PC-9 (cell line): Measurements from ENCODE around the gene CACNB4.

ENCODE experiments used
- EZH2 ChIP-seq: fragments of 200-600 bp; sonication (generic); IDR thresholded peaks from 2 replicates; pipeline ENCODE4 v1.8.0; 2017; ENCODE audit warnings: antibody characterized with exemption, low read depth
- TF ChIP-seq, protein P1 (sequence below): fragments of 200-600 bp; sonication (generic); conservative IDR thresholded peaks from 2 replicates; pipeline ENCODE4 v1.6.1; 2017; ENCODE audit warnings: mixed run types, antibody characterized with exemption, mild to moderate bottlenecking, moderate library complexity

DNA sequence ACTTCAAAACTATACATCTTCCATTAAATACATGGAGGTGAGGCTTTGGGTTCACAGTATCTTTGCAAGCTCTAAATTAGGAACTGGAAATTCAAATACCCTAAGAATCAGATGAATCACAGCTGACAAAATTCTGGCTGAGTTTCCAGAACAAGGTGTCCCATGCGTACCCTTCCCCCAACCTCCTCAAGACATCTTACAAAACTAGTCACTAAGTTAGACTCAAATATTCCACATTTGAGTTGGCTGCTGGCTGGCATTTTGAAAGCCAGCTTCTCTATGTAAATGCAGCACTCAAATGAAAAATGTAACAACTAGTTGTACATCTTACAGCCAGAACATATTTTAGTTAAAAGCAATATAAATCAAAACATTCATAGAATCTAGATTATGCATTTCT is 139.6 kb downstream of the CACNB4 start:
- TF ChIP-seq EZH2: no peak
- TF ChIP-seq, protein P1, sequence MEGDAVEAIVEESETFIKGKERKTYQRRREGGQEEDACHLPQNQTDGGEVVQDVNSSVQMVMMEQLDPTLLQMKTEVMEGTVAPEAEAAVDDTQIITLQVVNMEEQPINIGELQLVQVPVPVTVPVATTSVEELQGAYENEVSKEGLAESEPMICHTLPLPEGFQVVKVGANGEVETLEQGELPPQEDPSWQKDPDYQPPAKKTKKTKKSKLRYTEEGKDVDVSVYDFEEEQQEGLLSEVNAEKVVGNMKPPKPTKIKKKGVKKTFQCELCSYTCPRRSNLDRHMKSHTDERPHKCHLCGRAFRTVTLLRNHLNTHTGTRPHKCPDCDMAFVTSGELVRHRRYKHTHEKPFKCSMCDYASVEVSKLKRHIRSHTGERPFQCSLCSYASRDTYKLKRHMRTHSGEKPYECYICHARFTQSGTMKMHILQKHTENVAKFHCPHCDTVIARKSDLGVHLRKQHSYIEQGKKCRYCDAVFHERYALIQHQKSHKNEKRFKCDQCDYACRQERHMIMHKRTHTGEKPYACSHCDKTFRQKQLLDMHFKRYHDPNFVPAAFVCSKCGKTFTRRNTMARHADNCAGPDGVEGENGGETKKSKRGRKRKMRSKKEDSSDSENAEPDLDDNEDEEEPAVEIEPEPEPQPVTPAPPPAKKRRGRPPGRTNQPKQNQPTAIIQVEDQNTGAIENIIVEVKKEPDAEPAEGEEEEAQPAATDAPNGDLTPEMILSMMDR: no peak
